GM23248 (cell line): ENCODE results near the gene KANSL2. TPM values are rescaled to one million over a fixed set of nuclear protein-coding genes. Genes with fewer than 3 reads are reported as not detected.

Experiments
- DNase-seq: peaks from one replicate; pipeline ENCODE4 v3.0.0-alpha.2; 2015
- H2AFZ ChIP-seq: fragments of 200-600 bp; sonication (generic); 2 replicates; pipeline ENCODE4 v1.6.1; 2016; ENCODE audit warnings: antibody characterized with exemption
- H3F3A ChIP-seq: fragments of 200-600 bp; sonication (generic); 2 replicates; pipeline ENCODE4 v1.6.1; 2016; ENCODE audit warnings: mild to moderate bottlenecking, antibody characterized with exemption, mixed run types; ENCODE audit not compliant: insufficient read depth
- H3K27ac ChIP-seq: fragments of 200-600 bp; sonication (generic); 2 replicates; pipeline ENCODE4 v1.5.1; 2016; ENCODE audit warnings: mild to moderate bottlenecking
- H3K27me3 ChIP-seq: fragments of 200-600 bp; sonication (generic); replicated peaks from 2 replicates; pipeline ENCODE4 v1.6.1; 2016; ENCODE audit warnings: mild to moderate bottlenecking; ENCODE audit not compliant: insufficient read depth
- H3K36me3 ChIP-seq: fragments of 200-600 bp; sonication (generic); 2 replicates; pipeline ENCODE4 v1.6.1; 2016; ENCODE audit warnings: low read depth, mild to moderate bottlenecking
- H3K4me1 ChIP-seq: fragments of 200-600 bp; sonication (generic); 2 replicates; pipeline ENCODE4 v1.6.1; 2016; ENCODE audit warnings: mild to moderate bottlenecking; ENCODE audit not compliant: insufficient read depth
- H3K4me2 ChIP-seq: fragments of 200-600 bp; sonication (generic); one replicate; pipeline ENCODE4 v1.6.1; 2016; ENCODE audit warnings: mild to moderate bottlenecking; ENCODE audit not compliant: unreplicated experiment
- H3K4me3 ChIP-seq: fragments of 200-600 bp; sonication (generic); 2 replicates; pipeline ENCODE4 v1.5.1; 2016; ENCODE audit warnings: mild to moderate bottlenecking
- H3K79me2 ChIP-seq: fragments of 200-600 bp; sonication (generic); 2 replicates; pipeline ENCODE4 v1.6.1; 2016; ENCODE audit warnings: mild to moderate bottlenecking; ENCODE audit not compliant: insufficient read depth
- H3K9ac ChIP-seq: fragments of 200-600 bp; sonication (generic); 2 replicates; pipeline ENCODE4 v1.6.1; 2016; ENCODE audit warnings: mild to moderate bottlenecking
- H3K9me2 ChIP-seq: fragments of 200-600 bp; sonication (generic); 2 replicates; pipeline ENCODE4 v1.6.1; 2016; ENCODE audit warnings: mixed run types, mild to moderate bottlenecking, moderate library complexity; ENCODE audit not compliant: insufficient read depth
- H3K9me3 ChIP-seq: fragments of 200-600 bp; sonication (generic); one replicate; pipeline ENCODE4 v1.6.1; 2017; ENCODE audit warnings: low read depth
- H4K20me1 ChIP-seq: fragments of 200-600 bp; sonication (generic); 2 replicates; pipeline ENCODE4 v1.6.0; 2016; ENCODE audit not compliant: insufficient read depth
- EZH2 ChIP-seq: fragments of 200-600 bp; sonication (generic); IDR thresholded peaks from 2 replicates; pipeline ENCODE4 v1.6.1; 2018; ENCODE audit warnings: antibody characterized with exemption, mild to moderate bottlenecking; ENCODE audit not compliant: insufficient read depth, poor library complexity, severe bottlenecking
- EZH2phosphoT487 ChIP-seq: fragments of 200-600 bp; sonication (generic); IDR thresholded peaks from 2 replicates; pipeline ENCODE4 v1.6.1; 2018; ENCODE audit warnings: antibody characterized with exemption, moderate library complexity, mild to moderate bottlenecking, low read depth; ENCODE audit not compliant: insufficient read depth
- WGBS, 2 experiments: methylation state at CpG; one replicate each; pipeline ENCODE4 v1.1.6; 2015 to 2017; ENCODE audit warnings: low lambda C conversion rate in 2 of 2, low coverage in 1 of 2; ENCODE audit errors: missing lambda C conversion rate in 2 of 2; 5-methylcytosine and 5-hydroxymethylcytosine counted together
- in situ Hi-C: fragments of 300-500 bp; cut with MboI; formaldehyde crosslinking; loops from 2 replicates; pipeline ENCODE4 v1.15.0; 2020
- microRNA counts: library from miRNA; unstranded; fragments of <30 nt; microRNA quantifications from one replicate; lab custom pipeline; 2016
- microRNA-seq: library from miRNA; unstranded; fragments of <30 nt; microRNA quantifications from one replicate; pipeline ENCODE4, GENCODE V29; 2016; ENCODE audit warnings: borderline number of aligned reads
- polyA plus RNA-seq: library from polyadenylated mRNA; unstranded; fragments of >200 nt; fragmentation: Nextera tagmentation; extraction: Ambion mirVana; gene quantifications from 2 replicates; pipeline ENCODE4 v1.2.1, GENCODE V29; 2016
- small RNA-seq: library from RNA; depleted of rRNA; stranded (forward); fragments of <200 nt; gene quantifications from one replicate; pipeline ENCODE3, GENCODE V24; 2014; ENCODE audit warnings: low read depth, low replicate concordance
- total RNA-seq: library from RNA; depleted of rRNA; stranded (reverse); fragments of >200 nt; shearing (Covaris generic); gene quantifications from 2 replicates; pipeline ENCODE4 v1.2.3, GENCODE V29; 2014; rRNA removed

Gene KANSL2
- total and polyA plus RNA-seq, 2 experiments from 2014 or later, result 30.0 to 44.4 TPM

GRCh38 chr12:48618541-48618940 is 63.5 kb downstream of the KANSL2 start:
- H3K9me2 ChIP-seq, result no peaks in the 10 kb centered on the region
- 4 to 11% methylated on average over 7 of the region's 7 CpGs for WGBS, 2 experiments
- no peaks in the 10 kb centered on the region for H3F3A ChIP-seq
- TF ChIP-seq EZH2phosphoT487 (no peak), EZH2 (no peak)
- in situ Hi-C loops, result no loop called here
- 0 out of 2 replicates have a peak, but pooled peaks cover 6% of the 10 kb centered on the region for H3K27me3 ChIP-seq
- no peaks in the 10 kb centered on the region for H3K4me1 ChIP-seq
- no peaks in the 10 kb centered on the region for H4K20me1 ChIP-seq
- H3K79me2 ChIP-seq, result no peaks in the 10 kb centered on the region
- H3K36me3 ChIP-seq, result no peaks in the 10 kb centered on the region
- H3K9ac ChIP-seq, result no peak overlapping the region
- no peaks in the 10 kb centered on the region for H3K9me3 ChIP-seq
- no peak overlapping the region for H3K4me2 ChIP-seq
- DNase-seq, result peak; percentile 79
- H3K4me3 ChIP-seq, result no peak overlapping the region
- H2AFZ ChIP-seq, result no peak overlapping the region
- H3K27ac ChIP-seq, result no peak overlapping the region

- no peak overlapping the region for H3K4me2 ChIP-seq
- H2AFZ ChIP-seq, result no peak overlapping the region
- no peaks in the 10 kb centered on the region for H4K20me1 ChIP-seq
- 0 out of 2 replicates have a peak, but pooled peaks cover 2% of the 10 kb centered on the region for H3K27me3 ChIP-seq
- DNase-seq, result peak; percentile 9
- TF ChIP-seq EZH2phosphoT487 (no peak), EZH2 (no peak)
- no peaks in the 10 kb centered on the region for H3K9me2 ChIP-seq
- no peaks in the 10 kb centered on the region for H3K36me3 ChIP-seq
- H3K9me3 ChIP-seq, result no peaks in the 10 kb centered on the region
- no peaks in the 10 kb centered on the region for H3K79me2 ChIP-seq
- no peak overlapping the region for H3K27ac ChIP-seq
- no peak overlapping the region for H3K4me3 ChIP-seq
- no peaks in the 10 kb centered on the region for H3K4me1 ChIP-seq
- H3F3A ChIP-seq, result no peaks in the 10 kb centered on the region
- in situ Hi-C loops, result no loop called here
- 57 to 62% methylated on average over 4 of the region's 4 CpGs for WGBS, 2 experiments
- no peak overlapping the region for H3K9ac ChIP-seq
Measured at GRCh38 chr12:48615681-48616080, 66.4 kb downstream of the KANSL2 start.

DNA sequence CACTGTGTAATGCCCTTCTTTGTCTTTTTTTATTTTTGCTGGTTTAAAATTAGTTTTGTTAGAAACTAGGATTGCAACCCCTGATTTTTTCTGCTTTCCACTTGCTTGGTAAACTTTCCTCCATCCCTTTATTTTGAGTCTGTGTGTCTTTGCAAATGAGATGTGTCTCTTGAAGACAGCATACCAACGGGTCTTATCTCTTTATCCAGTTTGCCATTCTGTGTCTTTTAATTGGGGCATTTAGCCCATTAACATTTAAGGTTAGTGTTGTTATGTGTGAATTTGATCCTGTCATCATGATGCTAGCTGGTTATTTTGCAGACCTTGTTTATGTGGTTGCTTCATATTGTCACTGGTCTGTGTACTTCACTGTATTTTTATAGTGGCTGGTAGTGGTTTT is 68.7 kb downstream of the KANSL2 start:
- H3K79me2 ChIP-seq, result no peaks in the 10 kb centered on the region
- H3K4me1 ChIP-seq, result no peaks in the 10 kb centered on the region
- no peaks in the 10 kb centered on the region for H3K9me2 ChIP-seq
- no peaks in the 10 kb centered on the region for H3K36me3 ChIP-seq
- TF ChIP-seq EZH2phosphoT487 (no peak), EZH2 (no peak)
- H3F3A ChIP-seq, result no peaks in the 10 kb centered on the region
- no peak overlapping the region for H2AFZ ChIP-seq
- H3K9me3 ChIP-seq, result no peaks in the 10 kb centered on the region
- H3K4me3 ChIP-seq, result no peak overlapping the region
- H3K4me2 ChIP-seq, result no peak overlapping the region
- in situ Hi-C loops, result no loop called here
- 10 to 25% methylated on average over 1 of the region's 1 CpG for WGBS, 2 experiments
- no peaks in the 10 kb centered on the region for H3K27me3 ChIP-seq
- H4K20me1 ChIP-seq, result no peaks in the 10 kb centered on the region
- H3K27ac ChIP-seq, result no peak overlapping the region
- no peak for DNase-seq
- no peak overlapping the region for H3K9ac ChIP-seq

MicroRNAs encoded within 50 kb of the gene (microRNA counts, 767-probe panel; counts per million panel counts)
- 447 counts per million, percentile 86 among the panel's probes with 10 or more counts for microRNA hsa-miR-1291 (lab: Ali Mortazavi, UCI)

Small RNAs within 50 kb of the gene (microRNA-seq; reads per million reads assigned to microRNA genes)
- gene MIR1291, result not detected

Small RNAs within 50 kb of the gene (small RNA-seq; reads per million reads assigned to genes)
- not detected for gene MIR1291
- not detected for gene SNORA2A
- 0.99 reads per million, percentile 42 among the genes with 10 or more reads in this experiment for gene SNORA2B
- gene SNORA2C, result not detected

Other genes starting within 250 kb of the KANSL2 start
- not detected in 2 replicates for gene ANP32D, start 209.7 kb downstream of the KANSL2 start, total RNA-seq
- gene ANP32D, start 209.7 kb downstream of the KANSL2 start, polyA plus RNA-seq, result not detected in 2 replicates
- not detected in 2 replicates for gene C12orf54, start 199.7 kb downstream of the KANSL2 start, total RNA-seq
- gene C12orf54, start 199.7 kb downstream of the KANSL2 start, polyA plus RNA-seq, result not detected in 2 replicates
- gene OR8S1, start 156.6 kb downstream of the KANSL2 start, total RNA-seq, result not detected in 2 replicates
- gene OR8S1, start 156.6 kb downstream of the KANSL2 start, polyA plus RNA-seq, result not detected in 2 replicates
- gene LALBA, start 112.2 kb downstream of the KANSL2 start, total RNA-seq, result not detected in 2 replicates
- not detected in 2 replicates for gene LALBA, start 112.2 kb downstream of the KANSL2 start, polyA plus RNA-seq
- 19.3 and 71.6 TPM in 2 replicates for gene CCNT1, start 34.5 kb upstream of the KANSL2 start, total RNA-seq
- 5.5 and 6.7 TPM in 2 replicates for gene CCNT1, start 34.5 kb upstream of the KANSL2 start, polyA plus RNA-seq
- gene ADCY6, start 106.9 kb upstream of the KANSL2 start, total RNA-seq, result 24.8 and 25.8 TPM in 2 replicates
- gene ADCY6, start 106.9 kb upstream of the KANSL2 start, polyA plus RNA-seq, result 4.1 TPM in 2 replicates
- 18.6 and 26.8 TPM in 2 replicates for gene CACNB3, start 136.3 kb upstream of the KANSL2 start, total RNA-seq
- 22.4 and 22.6 TPM in 2 replicates for gene CACNB3, start 136.3 kb upstream of the KANSL2 start, polyA plus RNA-seq
- 56.5 and 61.0 TPM in 2 replicates for gene DDX23, start 169.9 kb upstream of the KANSL2 start, total RNA-seq
- gene DDX23, start 169.9 kb upstream of the KANSL2 start, polyA plus RNA-seq, result 32.1 and 34.2 TPM in 2 replicates
- 0.32 TPM in 1 of 2 replicates, not detected in the other for gene RND1, start 183.6 kb upstream of the KANSL2 start, total RNA-seq
- gene RND1, start 183.6 kb upstream of the KANSL2 start, polyA plus RNA-seq, result 0.13 TPM in 1 of 2 replicates, not detected in the other
- gene FKBP11, start 243.3 kb upstream of the KANSL2 start, total RNA-seq, result 17.4 and 28.1 TPM in 2 replicates
- gene FKBP11, start 243.3 kb upstream of the KANSL2 start, polyA plus RNA-seq, result 158 and 159 TPM in 2 replicates